ENCODE measurements around the gene CLIC5. TPM values are rescaled to one million over a fixed set of nuclear protein-coding genes. Genes with fewer than 3 reads are reported as not detected.

The CLIC5 gene
- polyA plus RNA-seq, 1 experiment: not detected

GRCh38 chr6:46011188-46012085 is 4.2 kb downstream of the CLIC5 start:
- Histone ChIP-seq H3K27me3 (ENCODE audit: control insufficient read depth, insufficient read depth, low read length) (peaks cover 32% of the 10 kb centered on the region), H3K4me3 (ENCODE audit: low read depth, low read length) (no peak overlapping the region), H3K9me3 (ENCODE audit: control insufficient read depth, insufficient read depth, low read length) (no peaks in the 10 kb centered on the region; the same call in 1 of the 2 replicates), H3K27ac (ENCODE audit: low read depth, low read length) (no peak overlapping the region)
- ChIA-PET CTCF (no interaction called here), POLR2A (no interaction called here)
- TF ChIP-seq, protein P1, sequence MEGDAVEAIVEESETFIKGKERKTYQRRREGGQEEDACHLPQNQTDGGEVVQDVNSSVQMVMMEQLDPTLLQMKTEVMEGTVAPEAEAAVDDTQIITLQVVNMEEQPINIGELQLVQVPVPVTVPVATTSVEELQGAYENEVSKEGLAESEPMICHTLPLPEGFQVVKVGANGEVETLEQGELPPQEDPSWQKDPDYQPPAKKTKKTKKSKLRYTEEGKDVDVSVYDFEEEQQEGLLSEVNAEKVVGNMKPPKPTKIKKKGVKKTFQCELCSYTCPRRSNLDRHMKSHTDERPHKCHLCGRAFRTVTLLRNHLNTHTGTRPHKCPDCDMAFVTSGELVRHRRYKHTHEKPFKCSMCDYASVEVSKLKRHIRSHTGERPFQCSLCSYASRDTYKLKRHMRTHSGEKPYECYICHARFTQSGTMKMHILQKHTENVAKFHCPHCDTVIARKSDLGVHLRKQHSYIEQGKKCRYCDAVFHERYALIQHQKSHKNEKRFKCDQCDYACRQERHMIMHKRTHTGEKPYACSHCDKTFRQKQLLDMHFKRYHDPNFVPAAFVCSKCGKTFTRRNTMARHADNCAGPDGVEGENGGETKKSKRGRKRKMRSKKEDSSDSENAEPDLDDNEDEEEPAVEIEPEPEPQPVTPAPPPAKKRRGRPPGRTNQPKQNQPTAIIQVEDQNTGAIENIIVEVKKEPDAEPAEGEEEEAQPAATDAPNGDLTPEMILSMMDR (IDR thresholded peaks at IDR 0.05; ENCODE audit: low read depth, low read length): no peak
- no peak for DNase-seq (ENCODE audit: low read depth, low spot score)

DNA sequence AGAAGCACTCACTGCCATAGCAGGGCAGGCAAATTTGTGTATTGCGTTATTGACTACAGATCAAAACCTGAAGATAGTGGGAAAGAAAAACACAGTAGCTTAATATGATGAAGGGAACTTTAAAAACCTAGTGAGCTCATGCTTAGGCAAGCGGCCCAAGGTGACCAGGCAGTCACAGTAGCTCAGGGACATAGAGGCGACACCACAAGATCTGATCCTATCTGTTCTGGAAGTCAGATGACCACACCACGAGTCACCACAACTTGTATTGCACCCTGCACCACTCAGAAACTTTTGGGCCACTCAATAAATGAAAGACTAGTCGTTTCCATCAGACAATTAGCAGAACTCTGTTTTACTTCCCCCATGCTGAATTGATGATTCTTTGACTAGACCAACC is 4.9 kb downstream of the CLIC5 start:
- no peaks in the 10 kb centered on the region; the same call in 1 of the 2 replicates for H3K9me3 ChIP-seq (ENCODE audit: control insufficient read depth, insufficient read depth, low read length)
- TF ChIP-seq, protein P1 (IDR thresholded peaks at IDR 0.05; ENCODE audit: low read depth, low read length): no peak
- no peak for DNase-seq (ENCODE audit: low read depth, low spot score)
- peaks cover 28% of the 10 kb centered on the region for H3K27me3 ChIP-seq (ENCODE audit: control insufficient read depth, insufficient read depth, low read length)
- no peak overlapping the region for H3K4me3 ChIP-seq (ENCODE audit: low read depth, low read length)
- ChIA-PET POLR2A (no interaction called here), CTCF (no interaction called here)
- no peak overlapping the region for H3K27ac ChIP-seq (ENCODE audit: low read depth, low read length)

GRCh38 chr6:46010270-46010669 is 5.4 kb downstream of the CLIC5 start:
- ChIA-PET CTCF (no interaction called here), POLR2A (no interaction called here)
- no peak for DNase-seq (ENCODE audit: low read depth, low spot score)
- Histone ChIP-seq H3K4me3 (ENCODE audit: low read depth, low read length) (no peak overlapping the region), H3K27me3 (ENCODE audit: control insufficient read depth, insufficient read depth, low read length) (peaks cover 24% of the 10 kb centered on the region), H3K27ac (ENCODE audit: low read depth, low read length) (no peak overlapping the region), H3K9me3 (ENCODE audit: control insufficient read depth, insufficient read depth, low read length) (no peaks in the 10 kb centered on the region; the same call in 1 of the 2 replicates)
- TF ChIP-seq, protein P1 (IDR thresholded peaks at IDR 0.05; ENCODE audit: low read depth, low read length): no peak

GRCh38 chr6:46002264-46002663 is 13.4 kb downstream of the CLIC5 start:
- no peak overlapping the region for H3K27ac ChIP-seq (ENCODE audit: low read depth, low read length)
- no peak for DNase-seq (ENCODE audit: low read depth, low spot score)
- POLR2A ChIA-PET: no interaction called here
- H3K27me3 ChIP-seq (ENCODE audit: control insufficient read depth, insufficient read depth, low read length): no peaks in the 10 kb centered on the region
- TF ChIP-seq, protein P1 (IDR thresholded peaks at IDR 0.05; ENCODE audit: low read depth, low read length): no peak
- no peak overlapping the region for H3K4me3 ChIP-seq (ENCODE audit: low read depth, low read length)
- CTCF ChIA-PET: no interaction called here
- no peaks in the 10 kb centered on the region for H3K9me3 ChIP-seq (ENCODE audit: control insufficient read depth, insufficient read depth, low read length)

DNA sequence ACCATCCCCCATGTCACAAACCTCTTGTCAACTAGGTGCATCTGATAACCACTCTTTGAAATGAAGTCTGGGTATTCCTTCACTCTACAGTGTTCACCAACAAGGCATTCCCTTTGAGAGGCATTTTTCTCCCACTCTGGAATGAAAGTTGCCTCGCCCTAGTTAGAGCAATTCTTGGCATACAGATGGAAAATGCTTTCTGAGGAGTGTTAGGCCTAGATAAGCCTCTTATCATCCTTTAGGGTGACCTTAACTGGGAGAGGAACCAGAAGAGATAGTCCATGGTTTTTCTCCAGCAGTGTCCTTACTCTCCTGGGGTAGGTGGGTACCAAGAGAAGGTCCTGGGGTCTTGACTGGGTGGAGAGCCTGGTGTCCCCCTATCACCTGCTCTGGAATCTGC is 14.8 kb downstream of the CLIC5 start:
- POLR2A ChIA-PET: no interaction called here
- H3K27me3 ChIP-seq (ENCODE audit: control insufficient read depth, insufficient read depth, low read length): no peaks in the 10 kb centered on the region

More for the DNA sequence above, 14.8 kb downstream of the CLIC5 start:
- no peaks in the 10 kb centered on the region for H3K9me3 ChIP-seq (ENCODE audit: control insufficient read depth, insufficient read depth, low read length)
- H3K27ac ChIP-seq (ENCODE audit: low read depth, low read length): no peak overlapping the region
- TF ChIP-seq, protein P1 (IDR thresholded peaks at IDR 0.05; ENCODE audit: low read depth, low read length): no peak
- CTCF ChIA-PET: no interaction called here
- no peak for DNase-seq (ENCODE audit: low read depth, low spot score)
- H3K4me3 ChIP-seq (ENCODE audit: low read depth, low read length): no peak overlapping the region

All from AG04450 (cell line).